GM20431 (cell line): ENCODE results near the gene RBMS2.
"Not testable (repeated sequence)": the region's sequence is repeated elsewhere in the genome, so short reads cannot be mapped to it uniquely, and the experiment has no call there.

Experiments used
- in situ Hi-C: fragments of 300-500 bp; cut with MseI, MboI; formaldehyde crosslinking; loops from one replicate; pipeline ENCODE4 v1.15.0; 2020; ENCODE audit warnings: low sequenced_read_pairs; ENCODE audit not compliant: unreplicated experiment

Gene RBMS2, protein sequence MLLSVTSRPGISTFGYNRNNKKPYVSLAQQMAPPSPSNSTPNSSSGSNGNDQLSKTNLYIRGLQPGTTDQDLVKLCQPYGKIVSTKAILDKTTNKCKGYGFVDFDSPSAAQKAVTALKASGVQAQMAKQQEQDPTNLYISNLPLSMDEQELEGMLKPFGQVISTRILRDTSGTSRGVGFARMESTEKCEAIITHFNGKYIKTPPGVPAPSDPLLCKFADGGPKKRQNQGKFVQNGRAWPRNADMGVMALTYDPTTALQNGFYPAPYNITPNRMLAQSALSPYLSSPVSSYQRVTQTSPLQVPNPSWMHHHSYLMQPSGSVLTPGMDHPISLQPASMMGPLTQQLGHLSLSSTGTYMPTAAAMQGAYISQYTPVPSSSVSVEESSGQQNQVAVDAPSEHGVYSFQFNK

DNA sequence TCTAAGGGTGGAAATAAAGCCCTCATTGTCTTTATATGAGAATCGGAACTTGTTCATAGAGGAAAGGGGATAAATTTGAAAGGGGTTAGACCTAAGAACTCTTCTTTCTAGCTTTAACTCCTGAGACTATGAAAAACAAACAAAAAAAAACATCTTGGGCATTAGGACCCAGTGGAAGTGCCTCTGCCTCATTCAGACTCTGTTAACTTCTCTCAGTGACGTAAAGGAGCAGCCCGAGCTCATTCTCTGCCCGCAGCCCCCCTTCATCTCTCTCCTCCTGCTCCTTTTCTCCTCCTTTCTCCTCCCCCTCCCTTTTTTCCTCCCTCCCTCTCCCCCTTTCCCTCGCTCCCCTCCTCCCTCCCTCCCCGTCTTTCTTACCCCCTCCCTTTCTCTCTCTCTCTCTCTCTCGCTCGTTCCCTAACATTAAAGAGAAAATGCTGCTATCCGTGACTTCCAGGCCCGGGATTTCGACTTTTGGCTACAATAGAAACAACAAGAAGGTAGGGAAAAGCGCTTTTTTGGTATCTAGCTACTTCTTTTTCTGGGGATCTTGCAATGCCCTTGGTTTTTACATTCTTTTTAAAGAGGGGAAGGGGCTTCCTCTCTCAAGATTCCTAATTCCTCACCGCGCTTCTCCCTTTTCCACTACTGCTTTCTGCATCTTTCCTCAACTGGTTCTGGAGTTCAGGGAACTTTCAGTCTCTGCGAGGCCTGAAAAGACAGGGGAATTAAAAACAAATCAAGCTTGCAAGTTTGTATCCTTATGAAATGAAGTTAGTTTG, at the start of gene RBMS2:
Gene RBMS2, plus strand, starts transcription at position 231 of the 782 bp plus-strand sequence. Its CDS starts 204 bp downstream, at position 435.
- in situ Hi-C loops, result no loop called here

DNA sequence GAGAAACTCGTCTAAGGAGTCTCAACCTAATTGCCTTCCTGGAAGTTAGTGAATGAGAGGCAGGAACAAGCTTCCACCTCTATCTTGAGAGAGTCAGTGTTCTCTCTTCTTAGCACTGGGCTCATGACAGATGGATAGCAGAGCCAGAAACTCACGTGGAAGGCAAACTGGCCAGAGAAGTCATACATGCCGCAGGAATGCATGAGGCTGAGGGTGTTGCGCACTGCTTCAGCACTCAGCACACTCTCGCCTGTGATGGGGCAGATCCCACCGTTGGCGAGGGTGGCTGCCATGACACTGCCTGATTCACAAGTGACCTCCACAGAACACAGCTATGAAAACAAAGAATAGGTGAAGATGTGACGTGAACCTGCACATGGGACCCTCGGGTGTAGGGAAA, 47.2 kb upstream of the RBMS2 start:
- in situ Hi-C loops, result no loop called here

DNA sequence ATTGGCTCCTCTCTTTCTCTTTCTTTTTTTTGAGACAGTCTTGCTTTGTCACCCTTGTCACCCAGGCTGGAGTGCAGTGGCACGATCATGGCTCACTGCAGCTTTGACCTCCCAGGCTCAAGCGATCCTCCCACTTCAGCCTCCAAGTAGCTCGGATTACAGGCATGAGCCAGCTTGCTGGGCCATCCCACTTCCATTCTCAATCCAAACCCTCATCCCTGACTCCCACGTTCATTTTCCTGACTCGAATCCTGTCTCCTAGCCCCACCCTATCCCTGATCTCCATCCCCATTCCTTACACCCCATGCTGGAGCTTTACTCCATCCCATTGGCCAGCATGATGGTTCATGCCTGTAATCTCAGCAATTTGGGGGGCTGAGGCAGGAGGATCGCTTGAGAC, 45.5 kb upstream of the RBMS2 start:
- in situ Hi-C loops, result no loop called here

DNA sequence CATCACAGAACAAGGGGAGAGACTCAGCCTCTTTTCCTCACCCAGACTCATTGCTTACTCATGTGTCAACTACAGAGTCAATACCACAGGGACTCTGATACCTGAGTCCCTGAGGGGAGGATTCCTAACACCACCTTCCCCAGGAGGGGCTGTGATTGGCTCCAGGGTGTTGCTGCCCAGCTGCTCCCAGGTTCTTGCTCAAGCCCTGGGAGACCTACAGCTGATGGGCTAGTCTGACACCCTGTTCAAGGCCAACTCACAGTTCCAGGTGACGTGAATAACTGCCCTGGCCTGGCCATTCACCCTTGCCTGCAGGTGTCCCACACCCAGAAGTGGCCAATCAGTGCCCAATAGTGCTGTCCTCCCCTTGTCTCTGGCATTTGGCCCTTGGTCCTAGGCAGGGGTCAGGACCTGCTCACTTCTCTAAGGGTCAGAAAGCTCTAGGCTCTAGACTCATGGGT, 44.6 kb upstream of the RBMS2 start:
- in situ Hi-C loops, result no loop called here

DNA sequence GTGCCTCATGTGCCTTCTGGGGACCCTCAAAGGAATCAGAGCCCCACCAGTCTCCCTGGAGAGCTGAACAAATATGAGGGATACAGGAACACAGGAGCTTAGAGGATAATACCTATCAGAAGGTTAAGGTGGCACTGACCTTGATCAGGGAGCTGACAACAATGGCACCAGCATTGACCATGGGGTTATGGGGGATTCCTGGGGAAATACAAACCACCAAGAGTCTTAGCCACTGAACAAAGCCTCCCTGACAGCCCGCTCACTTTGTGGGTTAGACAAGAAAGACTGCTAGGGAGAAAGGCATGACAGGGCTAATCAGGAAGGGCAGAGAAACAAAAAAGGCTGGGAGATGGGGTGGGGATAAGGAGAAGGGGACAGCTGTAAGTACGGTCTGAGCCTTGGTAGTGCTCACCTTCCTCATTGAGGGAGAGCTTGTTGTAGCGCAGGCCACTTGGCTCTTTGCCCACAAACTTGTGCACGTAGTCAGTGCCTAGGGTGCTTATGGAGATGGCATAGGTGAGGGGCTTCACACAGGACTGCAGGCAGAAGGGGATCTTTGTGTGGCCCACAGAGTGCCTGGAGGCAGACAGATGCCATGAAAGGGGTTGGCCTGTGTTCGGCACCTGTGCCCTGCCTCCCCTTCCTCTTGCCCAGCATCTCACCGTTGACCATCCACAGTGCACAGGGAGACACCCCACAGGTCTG, 43.9 kb upstream of the RBMS2 start:
- in situ Hi-C loops, result no loop called here

DNA sequence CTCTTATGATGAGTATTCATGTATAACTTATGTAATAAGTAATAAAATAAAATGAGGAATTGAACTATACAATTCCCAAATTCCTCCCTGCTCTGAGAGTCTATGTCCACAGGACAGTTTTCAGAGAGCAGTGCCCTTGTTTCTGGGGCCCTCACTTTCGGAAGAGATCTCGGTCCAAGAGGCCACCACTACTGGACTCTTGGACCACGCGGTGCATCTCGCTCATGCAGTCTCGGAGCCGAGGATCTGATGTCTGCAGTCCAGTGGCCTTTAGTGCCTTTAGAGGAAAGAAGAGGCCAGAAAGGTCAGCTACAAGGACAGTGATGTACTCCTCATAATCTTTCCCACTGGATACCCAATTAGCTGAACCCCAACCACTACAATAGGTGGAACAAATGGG, 42.0 kb upstream of the RBMS2 start:
- in situ Hi-C loops, result no loop called here

DNA sequence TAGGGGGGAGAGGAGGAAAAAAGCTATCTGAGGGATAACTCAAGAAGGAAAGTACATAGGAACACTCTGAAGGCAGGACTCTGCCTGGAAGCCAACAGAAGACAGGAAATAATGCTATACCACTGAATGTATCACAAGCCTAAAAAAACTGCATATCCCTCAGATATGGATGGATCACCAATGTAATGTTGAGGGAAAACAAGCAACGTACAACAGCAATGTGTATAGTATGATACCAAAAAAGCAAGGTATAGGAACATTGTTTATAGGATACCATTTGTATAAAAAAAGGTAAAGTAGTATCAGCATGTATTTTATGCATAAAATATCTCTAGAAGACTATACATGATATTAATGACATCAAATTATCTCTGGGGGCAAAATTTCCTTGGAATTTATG, 37.1 kb upstream of the RBMS2 start:
- in situ Hi-C loops, result no loop called here

DNA sequence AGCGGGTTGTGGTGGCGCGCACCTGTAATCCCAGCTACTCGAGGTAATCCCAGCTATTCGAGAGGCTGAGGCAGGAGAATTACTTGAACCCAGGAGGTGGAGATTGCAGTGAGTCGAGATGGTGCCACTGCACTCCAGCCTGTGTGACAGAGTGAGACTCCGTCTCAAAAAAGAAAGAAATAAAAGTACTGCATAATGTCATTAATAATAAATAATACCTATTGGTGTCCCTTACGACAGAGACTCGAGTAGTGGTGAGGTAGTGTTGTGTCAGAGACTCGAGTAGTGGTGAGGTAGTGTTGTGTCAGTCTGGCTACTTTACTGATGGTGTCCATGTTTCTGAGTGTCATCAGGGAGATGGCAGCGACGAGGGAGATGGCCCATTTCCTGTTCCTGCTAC, 34.9 kb upstream of the RBMS2 start:
- in situ Hi-C loops, result no loop called here

DNA sequence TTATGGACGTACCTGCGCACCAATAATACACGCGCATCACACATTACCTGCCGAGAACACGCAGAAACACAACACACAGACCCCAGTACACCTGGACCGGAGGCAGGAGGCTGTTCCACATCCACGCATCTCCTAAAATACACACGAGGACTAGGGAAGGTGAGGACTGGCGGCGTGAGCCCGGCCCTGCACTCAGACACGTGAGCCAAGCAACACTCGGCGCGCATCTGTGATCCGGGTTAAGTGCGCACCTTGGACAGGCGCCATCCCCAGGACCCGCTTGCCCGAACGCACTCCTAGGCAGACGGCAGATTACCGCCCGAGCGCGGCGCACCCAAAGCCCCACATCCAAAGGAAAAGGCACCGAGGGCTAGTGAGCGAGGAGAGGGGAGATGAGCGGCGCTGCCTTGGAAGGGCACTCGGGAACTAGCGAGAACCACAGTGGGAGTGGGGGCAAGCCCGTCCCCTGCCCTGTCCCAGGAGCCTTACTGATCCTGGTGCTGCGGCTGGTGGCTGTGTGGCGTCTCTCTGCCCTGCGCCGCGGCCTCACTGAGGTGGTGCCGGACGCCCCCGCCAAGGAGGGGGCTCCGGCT, 34.1 kb upstream of the RBMS2 start:
- in situ Hi-C loops, result no loop called here

DNA sequence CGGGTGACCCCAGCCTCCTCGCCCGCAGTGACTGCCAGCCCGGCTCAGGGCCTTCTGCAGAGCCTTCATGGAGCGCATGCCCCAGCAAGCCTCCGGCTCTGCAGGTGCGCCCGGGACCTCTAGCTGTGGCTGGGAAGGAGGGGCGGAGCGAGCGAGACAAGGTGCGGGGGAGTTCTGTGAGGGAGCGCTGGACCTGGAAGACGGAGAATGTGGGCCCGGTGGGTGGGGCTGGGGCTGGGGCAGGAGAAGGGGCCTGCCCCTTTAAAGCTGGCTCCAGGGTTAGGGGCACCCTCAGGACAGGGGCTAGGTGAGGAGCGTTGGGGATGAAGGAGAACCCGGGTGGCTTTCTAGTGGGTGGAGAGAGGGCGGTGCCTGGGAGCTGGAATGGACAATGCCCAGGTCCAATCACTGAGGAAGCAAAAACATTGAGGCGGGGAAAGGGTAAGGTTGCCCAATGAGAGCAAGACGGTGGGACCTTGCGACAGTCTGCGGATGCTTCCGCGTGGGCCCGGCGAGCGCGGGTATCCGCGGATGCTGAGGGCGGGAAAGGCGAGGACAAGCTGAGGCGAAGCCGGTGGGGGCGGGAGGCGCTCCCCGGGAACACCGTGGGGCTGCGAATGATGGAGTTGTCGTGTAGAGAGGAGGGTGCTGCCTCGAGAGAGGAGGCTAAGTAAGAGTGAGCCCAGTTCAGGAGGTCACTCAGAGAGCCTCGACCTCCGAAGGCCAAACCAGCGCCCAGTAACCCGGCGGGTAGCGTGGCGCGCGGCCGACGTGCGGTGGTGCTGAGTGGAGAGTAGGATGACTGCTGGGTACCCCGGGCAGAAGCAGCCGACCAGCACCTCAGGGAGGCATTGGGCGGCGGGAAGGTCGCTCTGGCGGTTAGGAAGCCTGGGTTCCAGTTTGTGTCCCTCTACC, 33.3 kb upstream of the RBMS2 start, which contains the start of gene GLS2:
Gene GLS2, minus strand, starts transcription at position 121 of the 915 bp plus-strand sequence. Its CDS starts 43 bp downstream, at position 78.
- in situ Hi-C loops, result no loop called here

DNA sequence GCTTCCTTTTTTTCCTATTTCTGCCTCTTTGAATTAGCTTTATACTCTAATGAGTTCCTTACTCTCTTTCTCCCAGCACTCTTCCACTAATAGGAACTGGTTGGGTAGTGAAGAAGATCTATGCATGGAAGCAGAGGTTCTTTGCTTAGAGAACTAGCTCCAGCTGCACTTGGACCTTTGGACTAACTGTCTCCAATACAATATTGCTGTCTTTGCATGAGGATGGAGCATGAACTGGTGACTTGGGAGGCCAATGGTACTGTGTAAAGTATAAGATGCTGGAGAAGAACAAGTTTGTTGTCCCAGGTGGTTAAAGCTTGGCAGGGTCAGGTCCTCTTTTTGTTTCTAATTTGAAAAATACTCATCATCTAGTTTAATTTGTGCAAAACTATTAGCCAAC, 31.3 kb upstream of the RBMS2 start:
- in situ Hi-C loops, result no loop called here

DNA sequence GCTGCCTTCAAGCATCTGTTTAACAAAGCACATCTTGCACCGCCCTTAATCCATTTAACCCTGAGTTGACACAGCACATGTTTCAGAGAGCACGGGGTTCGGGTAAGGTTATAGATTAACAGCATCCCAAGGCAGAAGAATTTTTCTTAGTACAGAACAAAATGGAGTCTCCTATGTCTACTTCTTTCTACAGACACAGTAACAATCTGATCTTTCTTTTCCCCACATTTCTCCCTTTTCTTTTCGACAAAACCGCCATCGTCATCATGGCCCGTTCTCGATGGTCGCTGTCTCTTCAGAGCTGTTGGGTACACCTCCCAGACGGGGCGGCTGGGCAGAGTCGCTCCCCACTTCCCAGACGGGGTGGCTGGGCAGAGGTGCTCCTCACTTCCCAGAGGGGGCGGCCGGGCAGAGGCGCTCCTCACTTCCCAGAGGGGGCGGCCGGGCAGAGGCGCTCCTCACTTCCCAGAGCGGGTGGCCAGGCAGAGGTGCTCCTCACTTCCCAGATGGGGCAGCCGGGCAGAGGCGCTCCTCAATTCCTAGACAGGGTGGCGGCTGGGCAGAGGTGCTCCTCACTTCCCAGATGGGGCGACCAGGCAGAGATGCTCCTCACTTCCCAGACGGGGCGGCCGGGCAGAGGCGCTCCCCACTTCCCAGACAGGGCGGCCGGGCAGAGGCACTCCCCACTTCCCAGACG, 28.1 kb upstream of the RBMS2 start:
- in situ Hi-C loops, result not testable (repeated sequence)

DNA sequence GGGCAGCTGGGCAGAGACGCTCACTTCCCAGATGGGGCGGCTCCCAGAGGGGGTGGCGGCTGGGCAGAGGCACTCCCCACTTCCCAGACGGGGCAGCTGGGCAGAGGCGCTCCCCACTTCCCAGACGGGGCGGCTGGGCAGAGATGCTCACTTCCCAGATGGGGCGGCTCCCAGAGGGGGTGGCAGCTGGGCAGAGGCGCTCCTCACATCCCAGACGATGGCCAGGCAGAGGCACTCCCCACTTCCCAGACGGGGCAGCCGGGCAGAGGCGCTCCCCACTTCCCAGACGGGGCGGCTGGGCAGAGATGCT, 27.6 kb upstream of the RBMS2 start:
- in situ Hi-C loops, result not testable (repeated sequence)

DNA sequence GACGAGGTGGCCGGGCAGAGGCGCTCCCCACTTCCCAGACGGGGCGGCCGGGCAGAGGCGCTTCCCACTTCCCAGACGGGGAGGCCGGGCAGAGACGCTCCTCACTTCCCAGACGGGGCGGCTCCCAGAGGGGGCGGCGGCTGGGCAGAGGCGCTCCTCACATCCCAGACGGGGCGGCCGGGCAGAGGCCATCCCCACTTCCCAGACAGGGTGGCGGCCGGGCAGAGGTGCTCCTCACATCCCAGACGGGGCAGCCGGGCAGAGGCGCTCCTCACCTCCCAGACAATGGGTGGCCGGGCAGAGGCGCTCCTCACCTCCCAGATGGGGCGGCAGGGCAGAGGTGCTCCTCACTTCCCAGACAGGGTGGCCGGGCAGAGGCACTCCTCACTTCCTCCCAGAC, 27.1 kb upstream of the RBMS2 start:
- in situ Hi-C loops, result not testable (repeated sequence)

DNA sequence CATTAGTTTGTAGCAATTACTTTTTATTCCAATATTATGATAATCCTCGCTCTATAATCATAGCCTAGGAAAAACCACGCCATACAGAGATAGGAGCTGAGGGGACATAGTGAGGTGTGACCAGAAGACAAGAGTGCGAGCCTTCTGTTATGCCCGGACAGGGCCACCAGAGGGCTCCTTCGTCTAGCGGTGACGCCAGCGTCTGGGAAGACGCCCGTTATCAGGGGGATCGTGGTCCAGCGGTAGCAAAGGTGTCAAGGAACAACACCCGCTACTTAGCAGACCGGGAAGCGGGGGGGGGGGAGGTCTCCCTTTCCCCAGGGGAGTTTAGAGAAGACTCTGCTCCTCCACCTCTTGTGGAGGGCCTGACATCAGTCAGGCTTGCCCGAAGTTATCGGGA, 24.9 kb upstream of the RBMS2 start:
- in situ Hi-C loops, result not testable (repeated sequence)

DNA sequence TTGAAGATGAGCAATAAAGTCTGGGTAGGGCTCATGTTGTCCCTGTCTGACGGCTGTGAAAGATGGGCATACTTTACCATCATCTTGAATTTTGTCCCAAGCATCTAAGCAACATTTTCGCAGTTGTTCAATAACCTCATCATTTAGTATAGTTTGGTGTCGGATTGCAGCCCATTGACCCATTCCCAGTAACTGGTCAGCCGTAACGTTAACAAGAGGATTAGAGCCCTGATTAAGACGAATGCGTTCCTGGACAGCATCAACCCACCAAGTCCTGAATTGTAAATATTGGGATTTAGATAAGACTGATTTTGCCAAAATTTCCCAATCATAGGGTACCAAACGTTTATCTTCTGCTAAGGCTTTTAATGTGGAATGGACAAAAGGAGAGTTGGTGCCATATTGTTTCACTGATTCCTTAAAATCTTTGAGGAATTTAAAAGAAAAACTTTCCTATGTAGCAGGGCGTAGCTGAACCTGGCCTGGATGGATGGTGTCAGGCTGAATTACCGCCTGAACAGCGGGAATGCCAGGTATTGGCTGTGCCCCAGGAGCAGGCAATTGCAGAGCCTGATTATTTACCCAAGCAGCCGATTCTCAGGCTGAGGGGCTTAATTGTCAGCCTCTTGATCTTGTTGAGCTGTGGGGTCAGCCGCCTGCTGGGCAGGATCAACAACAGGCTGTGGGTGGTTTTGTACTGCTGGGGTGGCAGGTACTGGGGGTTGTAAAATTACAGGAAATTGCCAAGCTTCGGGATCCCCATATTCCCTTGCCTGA, 23.3 kb upstream of the RBMS2 start:
- in situ Hi-C loops, result not testable (repeated sequence)

DNA sequence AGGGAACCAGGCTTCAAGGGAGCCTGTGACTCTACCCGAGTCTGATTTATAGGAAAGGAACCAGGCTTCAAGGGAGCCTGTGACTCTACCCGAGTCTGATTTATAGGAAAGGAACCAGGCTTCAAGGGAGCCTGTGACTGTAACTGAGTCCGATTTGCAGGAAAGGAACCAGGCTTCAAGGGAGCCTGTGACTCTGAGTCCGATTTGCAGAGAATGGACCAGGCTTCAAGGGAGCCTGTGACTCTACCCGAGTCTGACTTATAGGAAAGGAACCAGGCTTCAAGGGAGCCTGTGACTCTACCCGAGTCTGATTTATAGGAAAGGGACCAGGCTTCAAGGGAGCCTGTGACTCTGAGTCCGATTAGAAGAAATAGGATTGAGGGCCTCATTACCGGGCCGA, 22.2 kb upstream of the RBMS2 start:
- in situ Hi-C loops, result not testable (repeated sequence)

DNA sequence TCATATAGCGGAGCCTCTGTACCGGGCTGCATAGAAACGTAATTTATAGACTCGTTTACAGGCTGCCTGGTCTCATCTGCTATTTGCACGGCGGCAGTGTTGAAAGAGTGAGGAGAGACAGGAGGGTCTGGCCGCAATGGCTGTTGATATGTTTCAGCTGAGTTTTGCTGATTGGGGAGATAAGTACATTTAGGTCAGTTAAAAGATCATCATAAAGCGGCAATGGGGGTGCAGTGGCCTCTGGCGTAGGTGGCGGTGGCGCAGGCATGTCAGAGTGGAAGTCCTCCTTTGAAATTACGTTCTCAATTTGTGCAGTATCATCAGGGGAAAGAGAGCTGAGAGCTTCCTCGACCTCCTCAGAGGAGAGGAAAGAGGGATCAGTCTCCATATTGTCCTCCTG, 21.7 kb upstream of the RBMS2 start:
- in situ Hi-C loops, result not testable (repeated sequence)
